ENCODE measurements around the gene MICALL2.

- TF ChIP-seq TCF12 (IDR thresholded peaks at IDR 0.05), result no peak
- TF ChIP-seq RAD21 (IDR thresholded peaks at IDR 0.05; ENCODE audit: low read length), result no peak
- no peak for TF ChIP-seq REST (IDR thresholded peaks at IDR 0.05; ENCODE audit: low read depth, low read length)
- TF ChIP-seq SMC3 (IDR thresholded peaks at IDR 0.05; ENCODE audit: low read depth, low read length), result no peak
- TF ChIP-seq GATA2 (CRISPR knock-in tag; IDR thresholded peaks at IDR 0.05), result no peak
- TF ChIP-seq CHD2 (IDR thresholded peaks at IDR 0.05; ENCODE audit: low read length, partially characterized antibody), result no peak
- TF ChIP-seq, protein P1, sequence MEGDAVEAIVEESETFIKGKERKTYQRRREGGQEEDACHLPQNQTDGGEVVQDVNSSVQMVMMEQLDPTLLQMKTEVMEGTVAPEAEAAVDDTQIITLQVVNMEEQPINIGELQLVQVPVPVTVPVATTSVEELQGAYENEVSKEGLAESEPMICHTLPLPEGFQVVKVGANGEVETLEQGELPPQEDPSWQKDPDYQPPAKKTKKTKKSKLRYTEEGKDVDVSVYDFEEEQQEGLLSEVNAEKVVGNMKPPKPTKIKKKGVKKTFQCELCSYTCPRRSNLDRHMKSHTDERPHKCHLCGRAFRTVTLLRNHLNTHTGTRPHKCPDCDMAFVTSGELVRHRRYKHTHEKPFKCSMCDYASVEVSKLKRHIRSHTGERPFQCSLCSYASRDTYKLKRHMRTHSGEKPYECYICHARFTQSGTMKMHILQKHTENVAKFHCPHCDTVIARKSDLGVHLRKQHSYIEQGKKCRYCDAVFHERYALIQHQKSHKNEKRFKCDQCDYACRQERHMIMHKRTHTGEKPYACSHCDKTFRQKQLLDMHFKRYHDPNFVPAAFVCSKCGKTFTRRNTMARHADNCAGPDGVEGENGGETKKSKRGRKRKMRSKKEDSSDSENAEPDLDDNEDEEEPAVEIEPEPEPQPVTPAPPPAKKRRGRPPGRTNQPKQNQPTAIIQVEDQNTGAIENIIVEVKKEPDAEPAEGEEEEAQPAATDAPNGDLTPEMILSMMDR (IDR thresholded peaks at IDR 0.05), result no peak
- TF ChIP-seq EZH2phosphoT487 (IDR thresholded peaks at IDR 0.05; ENCODE audit: borderline replicate concordance, low read depth), result no peak
These were observed 40.6 kb downstream of the MICALL2 start for GRCh38 chr7:1418505-1419309.

Measured in SK-N-SH (cell line).